Measurements from ENCODE around the gene PPP2R5D. TPM values are rescaled to one million over a fixed set of nuclear protein-coding genes. Genes with fewer than 3 reads are reported as not detected.

Gene PPP2R5D
- total and polyA plus RNA-seq, 9 of the 15 experiments (the other 6 are each of a cell fraction or from before 2014, with no cell fraction given) = 1.3 to 96.1 (median 38.4) TPM

- TF ChIP-seq GTF3C2 (IDR thresholded peaks at IDR 0.05; ENCODE audit: borderline replicate concordance, extremely low read depth, insufficient read length) (no peak), POLR2G (IDR thresholded peaks at IDR 0.05; ENCODE audit: low read depth, low read length) (no peak), MYC (IDR thresholded peaks at IDR 0.05; ENCODE audit: low read depth, low read length) (no peak; the same call in 1 of the 2 replicates), MYC (CRISPR knock-in tag; IDR thresholded peaks at IDR 0.05; ENCODE audit: borderline replicate concordance, low read depth) (peak; percentile 51; the same call in 1 of the 2 replicates), GABPA (tag; conservative IDR thresholded peaks at IDR 0.05; ENCODE audit: low read depth) (no peak), TOE1 (IDR thresholded peaks at IDR 0.05; ENCODE audit: borderline replicate concordance) (peak; percentile 29; the same call in 1 of the 2 replicates), TOE1 (CRISPR knock-in tag; IDR thresholded peaks at IDR 0.05; ENCODE audit: borderline replicate concordance, low read depth) (no peak), ZNF121 (CRISPR knock-in tag; conservative IDR thresholded peaks at IDR 0.05) (0 out of 2 replicates have a peak, but pooled peaks have one; percentile 22), ARNT (IDR thresholded peaks at IDR 0.05) (no peak), ZNF395 (CRISPR knock-in tag; IDR thresholded peaks at IDR 0.05) (no peak), OTX1 (CRISPR knock-in tag; IDR thresholded peaks at IDR 0.05) (no peak), ZNF24 (IDR thresholded peaks at IDR 0.05) (no peak), CHCHD3 (CRISPR knock-in tag; IDR thresholded peaks at IDR 0.05) (no peak), FOXA1 (IDR thresholded peaks at IDR 0.05; ENCODE audit: borderline replicate concordance) (no peak), SMC3 (conservative IDR thresholded peaks at IDR 0.05; ENCODE audit: insufficient read depth, low read depth, low read length) (no peak), PRDM10 (IDR thresholded peaks at IDR 0.05; ENCODE audit: partially characterized antibody) (peak; percentile 54), PHF8 (IDR thresholded peaks at IDR 0.05; ENCODE audit: borderline replicate concordance, low read length) (peak; percentile 77; the same call in 1 of the 2 replicates), NR3C1 (CRISPR knock-in tag; IDR thresholded peaks at IDR 0.05) (no peak), NBN (IDR thresholded peaks at IDR 0.05; ENCODE audit: low read depth) (0 out of 2 replicates have a peak, but pooled peaks have one; percentile 64), CHD4 (IDR thresholded peaks at IDR 0.05; ENCODE audit: insufficient read depth, insufficient replicate concordance, low read depth, low read length, poor library complexity, severe bottlenecking) (no peak)
These were observed 28.9 kb downstream of the PPP2R5D start (continued) for GRCh38 chr6:43013097-43013842.

Data from K562 (cell line).